Ovary (tissue), 3 donors: Measurements from ENCODE around the gene TBC1D24.
"Not testable (repeated sequence)": the region's sequence is repeated elsewhere in the genome, so short reads cannot be mapped to it uniquely, and the experiment has no call there.

Experiments
- CTCF ChIP-seq, 3 donors: fragments of 450-650 bp in 2 of 3; fragments of 200-600 bp in 1 of 3; IDR thresholded peaks; one replicate each; pipeline versions ENCODE4 v1.5.1 to v1.8.0; 2016 to 2022; ENCODE audit warnings: antibody characterized with exemption in 3 of 3, mild to moderate bottlenecking in 1 of 3
- EP300 ChIP-seq: sonication (generic); formaldehyde crosslinking; IDR thresholded peaks from one replicate; pipeline ENCODE4 v1.6.1; 2017; ENCODE audit warnings: antibody characterized with exemption
- POLR2A ChIP-seq: fragments of 450-650 bp; IDR thresholded peaks from one replicate; pipeline ENCODE4 v1.6.1; 2017; ENCODE audit warnings: antibody characterized with exemption, mild to moderate bottlenecking, moderate library complexity
- donor health status: DM: no; HTN: no; CAD: no.

GRCh38 chr16:2534335-2534734, 59.4 kb downstream of the TBC1D24 start:
- TF ChIP-seq CTCF (IDR thresholded peaks at IDR 0.05); POLR2A; EP300: not testable (repeated sequence)
